Aorta (tissue), 5 donors: ENCODE data around the gene APAF1. TPM values are rescaled to one million over a fixed set of nuclear protein-coding genes. Genes with fewer than 3 reads are reported as not detected.

Experiments
- ATAC-seq: fragments of 200-7000 bp; cut with Tn5 transposase; one replicate; pipeline ENCODE4 v1.9.1; 2022; ENCODE audit warnings: moderate library complexity; ENCODE audit not compliant: low FRiP score
- DNase-seq, 2 donors: peaks; one replicate each; pipeline ENCODE4 v3.0.0-alpha.2; 2020
- H3K27ac ChIP-seq, 2 donors: one replicate each; pipeline ENCODE4 v1.5.1; 2013; ENCODE audit warnings: low read length in 2 of 2, mild to moderate bottlenecking in 2 of 2, moderate library complexity in 2 of 2, control low read depth in 1 of 2, inconsistent platforms in 1 of 2, low read depth in 1 of 2
- H3K27me3 ChIP-seq, 2 donors: one replicate each; pipeline ENCODE4 v1.6.1; 2013; ENCODE audit warnings: control low read depth in 1 of 2, low read length in 1 of 2, mild to moderate bottlenecking in 1 of 2, moderate library complexity in 1 of 2; ENCODE audit not compliant: insufficient read depth in 2 of 2, control insufficient read depth in 1 of 2
- H3K36me3 ChIP-seq, 2 donors: one replicate each; pipeline ENCODE4 v1.6.1; 2013; ENCODE audit warnings: control low read depth in 1 of 2, low read length in 1 of 2, mild to moderate bottlenecking in 1 of 2; ENCODE audit not compliant: insufficient read depth in 2 of 2, control insufficient read depth in 1 of 2
- H3K4me1 ChIP-seq, 2 donors: one replicate each; pipeline ENCODE4 v1.6.1; 2013; ENCODE audit warnings: low read length in 2 of 2, control low read depth in 1 of 2, mild to moderate bottlenecking in 1 of 2, moderate library complexity in 1 of 2; ENCODE audit not compliant: insufficient read depth in 2 of 2, control insufficient read depth in 1 of 2
- H3K4me3 ChIP-seq, 2 donors: one replicate each; pipeline ENCODE4 v1.5.1; 2013; ENCODE audit warnings: low read length in 2 of 2, control low read depth in 1 of 2, mild to moderate bottlenecking in 1 of 2
- H3K9me3 ChIP-seq: one replicate; pipeline ENCODE4 v1.6.1; 2013; ENCODE audit warnings: mild to moderate bottlenecking, low read length; ENCODE audit not compliant: control insufficient read depth
- WGBS, 2 donors: extraction: QIAGEN DNeasy Blood & Tissue Kit; methylation state at CpG; one replicate each; pipeline ENCODE4 v1.1.7; 2013; 5-methylcytosine and 5-hydroxymethylcytosine counted together
- intact Hi-C, 2 donors: fragments of 100-400 bp; cut with DNase I; formaldehyde crosslinking; loops; one replicate each; pipeline versions ENCODE4 v1.14.2 to v1.15.0; 2022
- polyA plus RNA-seq, 2 donors: library from polyadenylated mRNA; stranded (reverse); fragments of 200-250 nt; gene quantifications; one replicate each; pipeline ENCODE4 v1.2.3, GENCODE V29; 2013
- total RNA-seq, 2 donors: library from RNA; stranded (reverse); fragmentation: NEBNext Ultra II Directional; extraction: Animal tissue kit (Norgen Biotek cat#: 25700); gene quantifications; one replicate each; pipeline ENCODE4 v1.2.1, GENCODE V29; 2021
- donor health status: healthy with polysubstance abuse.
- donor health status: Bipolar disorder and iron deficiency.
- donor health status: DM: no; HTN: no; CAD: no.
- donor health status: DM: no; HTN: no; CAD: no.
- donor health status: DM: yes; HTN: yes; CAD: no.

APAF1 gene
- total and polyA plus RNA-seq, 4 donors = 5.6 to 30.4 (median 10.2) TPM

DNA sequence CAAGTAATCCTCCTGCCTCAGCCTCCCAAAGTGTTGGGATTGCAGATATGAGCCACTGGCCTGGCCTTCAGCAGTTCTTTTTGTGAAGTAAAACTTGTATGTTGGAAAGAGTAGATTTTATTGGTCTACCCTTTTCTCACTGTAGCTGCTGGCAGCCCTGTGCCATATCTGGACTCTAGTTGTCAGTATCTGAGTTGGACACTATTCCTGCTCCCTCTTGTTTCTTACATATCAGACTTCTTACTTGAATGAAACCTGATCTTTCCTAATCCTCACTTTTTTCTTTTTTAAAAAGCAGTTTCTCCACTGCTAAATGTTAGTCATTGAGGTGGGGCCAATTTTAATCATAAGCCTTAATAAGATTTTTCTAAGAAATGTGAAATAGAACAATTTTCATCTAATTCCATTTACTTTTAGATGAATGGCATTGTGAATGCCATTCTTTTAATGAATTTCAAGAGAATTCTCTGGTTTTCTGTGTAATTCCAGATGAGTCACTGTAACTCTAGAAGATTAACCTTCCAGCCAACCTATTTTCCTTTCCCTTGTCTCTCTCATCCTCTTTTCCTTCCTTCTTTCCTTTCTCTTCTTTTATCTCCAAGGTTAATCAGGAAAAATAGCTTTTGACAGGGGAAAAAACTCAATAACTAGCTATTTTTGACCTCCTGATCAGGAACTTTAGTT lies 88.7 kb downstream of the APAF1 start:
- no peak overlapping the region for H3K4me3 ChIP-seq
- H3K9me3 ChIP-seq = no peaks in the 10 kb centered on the region
- H3K4me1 ChIP-seq = no peaks in the 10 kb centered on the region
- DNase-seq (no peak), ATAC-seq (no peak)
- H3K36me3 ChIP-seq = peaks cover 6 to 12% of the 10 kb centered on the region in 2 donors
- no peak overlapping the region for H3K27ac ChIP-seq
- no peaks in the 10 kb centered on the region for H3K27me3 ChIP-seq
- intact Hi-C loops = loop anchor here in 1 of 2 donors (10.0 kb wide), 1 partner anchor 261 kb away; no protein-coding TSS in a partner anchor

DNA sequence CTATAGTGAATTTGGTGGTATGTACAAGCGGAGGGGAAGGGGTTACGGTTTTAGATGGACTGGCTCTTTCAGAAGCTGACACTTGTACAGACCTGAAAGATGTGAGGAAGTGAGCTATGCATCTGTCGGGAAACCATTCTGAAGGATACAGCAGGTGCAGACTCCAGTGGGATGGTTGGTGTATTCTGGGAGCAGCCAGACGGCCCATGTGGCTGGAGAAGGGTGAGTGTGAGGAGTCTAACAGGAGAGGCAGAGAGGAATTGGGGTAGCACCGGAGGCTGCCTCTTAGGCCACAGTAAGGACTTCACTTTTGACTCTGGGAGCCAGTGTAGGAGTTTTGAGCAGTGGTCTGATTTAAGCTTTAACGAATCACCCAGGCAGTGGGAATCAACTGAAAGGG lies 90.7 kb downstream of the APAF1 start:
- WGBS, 2 donors = 93 to 96% methylated on average over 6 of the region's 6 CpGs
- no peak for DNase-seq
- Histone ChIP-seq H3K4me3 (no peak overlapping the region), H3K4me1 (no peaks in the 10 kb centered on the region), H3K27ac (no peak overlapping the region), H3K27me3 (no peaks in the 10 kb centered on the region), H3K36me3 (peaks cover 5 to 11% of the 10 kb centered on the region in 2 donors), H3K9me3 (no peaks in the 10 kb centered on the region)
- intact Hi-C loops = loop anchor here in 1 of 2 donors (10.0 kb wide), 1 partner anchor 259 kb away; no protein-coding TSS in a partner anchor
- no peak for ATAC-seq

DNA sequence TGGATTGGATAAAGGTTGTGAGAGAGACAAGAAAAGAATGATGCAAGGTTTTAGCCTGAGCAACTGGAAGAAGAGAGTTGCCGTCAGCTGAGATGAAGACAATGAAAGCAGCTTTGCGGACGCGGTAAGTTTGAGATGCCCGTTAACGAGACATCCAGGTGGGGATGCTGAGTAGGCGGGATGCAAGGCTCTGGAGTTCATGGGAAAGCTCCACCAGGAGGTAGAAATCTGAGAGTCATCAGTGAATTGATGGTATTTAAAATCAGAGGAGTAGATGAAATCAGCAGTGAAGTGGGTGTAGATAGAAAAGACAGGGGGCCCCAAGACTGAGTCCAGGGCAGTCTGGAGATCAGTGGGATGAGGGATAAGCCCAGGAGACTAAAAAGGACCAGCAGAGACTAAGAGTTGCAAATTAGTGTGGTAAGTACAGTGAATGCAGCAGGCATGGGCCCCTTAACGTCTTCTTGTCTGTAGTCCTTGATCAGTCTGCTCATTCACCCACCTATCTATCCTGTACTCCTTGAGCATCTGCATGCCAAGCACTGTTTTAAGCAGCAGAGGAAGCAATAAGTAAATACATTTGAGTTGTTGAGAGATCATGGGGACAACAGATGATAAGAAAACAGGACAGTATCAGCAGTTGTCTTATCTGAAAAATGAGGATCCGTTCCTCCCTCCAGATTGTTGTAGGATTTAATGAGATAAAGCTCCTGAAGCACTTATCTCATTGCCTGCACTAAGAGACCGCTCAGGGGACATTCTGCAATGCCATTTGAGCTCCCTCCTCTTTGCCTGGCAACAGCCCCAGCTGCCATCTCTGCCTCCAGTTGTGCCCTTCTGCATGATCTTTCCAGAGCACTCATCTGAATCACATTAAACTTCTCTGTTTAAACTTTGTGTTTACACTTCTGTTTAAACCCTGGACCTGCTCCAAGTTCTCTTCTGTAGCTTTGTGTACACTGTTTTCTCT lies 91.5 kb downstream of the APAF1 start:
- H3K9me3 ChIP-seq = no peaks in the 10 kb centered on the region
- DNase-seq = no peak
- intact Hi-C loops = loop anchor here in 1 of 2 donors (10.0 kb wide), 1 partner anchor 258 kb away; no protein-coding TSS in a partner anchor
- no peak overlapping the region for H3K4me3 ChIP-seq
- peaks cover 3 to 5% of the 10 kb centered on the region in 2 donors for H3K36me3 ChIP-seq
- H3K4me1 ChIP-seq = no peaks in the 10 kb centered on the region
- WGBS, 2 donors = 88 to 90% methylated on average over 10 of the region's 10 CpGs
- H3K27me3 ChIP-seq = no peaks in the 10 kb centered on the region
- no peak overlapping the region for H3K27ac ChIP-seq
- no peak for ATAC-seq

DNA sequence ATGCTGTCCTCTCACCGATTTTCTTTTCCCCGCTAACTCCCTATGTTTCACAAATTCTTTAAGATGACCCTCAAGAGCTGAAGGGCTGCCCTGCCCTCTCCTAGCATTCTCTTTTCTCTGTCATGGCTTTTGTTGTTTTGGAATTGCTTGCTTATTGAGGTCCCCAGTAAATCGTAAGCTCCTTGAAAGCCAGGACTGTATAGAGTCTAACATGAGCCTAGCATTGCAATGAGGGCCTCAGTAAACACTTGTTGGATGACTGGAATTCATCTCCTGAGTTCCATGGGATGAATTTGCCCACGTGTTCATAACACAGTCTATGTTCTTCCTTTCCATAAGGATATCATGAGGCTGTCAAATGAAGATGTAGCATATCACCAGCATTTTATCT lies 92.2 kb downstream of the APAF1 start:
- 81 to 83% methylated on average over 4 of the region's 4 CpGs for WGBS, 2 donors
- intact Hi-C loops = loop anchor here in 1 of 2 donors (10.0 kb wide), 1 partner anchor 257 kb away; no protein-coding TSS in a partner anchor
- H3K9me3 ChIP-seq = no peaks in the 10 kb centered on the region
- ATAC-seq (no peak), DNase-seq (no peak)
- H3K27me3 ChIP-seq = no peaks in the 10 kb centered on the region
- H3K4me3 ChIP-seq = no peak overlapping the region
- no peak overlapping the region for H3K27ac ChIP-seq
- H3K36me3 ChIP-seq = peaks cover 3% of the 10 kb centered on the region in 2 donors
- H3K4me1 ChIP-seq = no peaks in the 10 kb centered on the region

DNA sequence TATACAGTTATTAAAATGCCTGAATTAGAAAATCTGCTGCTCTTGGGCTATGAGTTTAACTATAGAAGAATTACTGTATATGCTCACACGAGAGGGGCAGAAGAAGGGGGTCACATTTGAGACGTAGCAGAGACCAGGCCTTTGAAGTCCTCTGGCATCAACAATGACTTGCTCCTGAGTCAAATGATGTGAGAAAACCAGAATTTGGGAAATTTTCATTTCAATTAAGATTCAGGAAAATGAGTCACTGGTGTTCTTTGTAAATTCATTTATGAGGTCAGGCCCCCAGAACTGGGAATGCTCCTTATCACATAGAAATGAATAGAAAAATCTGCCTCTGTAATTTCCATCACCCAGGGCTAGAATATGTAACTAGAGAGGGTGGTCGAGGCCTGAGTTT lies 92.9 kb downstream of the APAF1 start:
- no peaks in the 10 kb centered on the region for H3K4me1 ChIP-seq
- intact Hi-C loops = loop anchor here in 1 of 2 donors (10.0 kb wide), 1 partner anchor 257 kb away; no protein-coding TSS in a partner anchor
- H3K27me3 ChIP-seq = no peaks in the 10 kb centered on the region
- whole genome bisulfite sequencing, 2 donors = 78 to 85% methylated on average over 3 of the region's 3 CpGs
- H3K4me3 ChIP-seq = no peak overlapping the region
- peaks cover 1 to 3% of the 10 kb centered on the region in 2 donors for H3K36me3 ChIP-seq
- DNase-seq = no peak
- H3K27ac ChIP-seq = no peak overlapping the region
- H3K9me3 ChIP-seq = no peaks in the 10 kb centered on the region
- ATAC-seq = no peak

DNA sequence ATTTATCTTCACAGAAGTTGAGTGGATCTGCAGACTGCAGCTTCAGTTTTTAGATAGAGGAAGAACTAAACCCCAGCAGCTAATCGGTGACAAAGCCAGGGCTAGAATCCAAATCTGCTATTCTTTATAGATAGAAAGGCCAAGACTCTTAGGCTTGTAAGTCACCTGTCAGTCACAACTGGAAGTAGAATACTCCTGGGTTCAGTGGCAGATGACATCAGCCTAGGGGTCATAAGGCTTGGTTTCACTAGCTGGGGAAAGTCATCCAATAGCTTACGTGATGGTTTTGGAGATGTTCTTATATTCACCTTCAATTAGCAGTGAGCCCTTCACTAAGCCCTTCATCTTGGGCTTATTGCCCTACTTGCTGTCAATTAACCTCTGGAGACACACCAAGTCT lies 93.4 kb downstream of the APAF1 start:
- H3K4me3 ChIP-seq = no peak overlapping the region
- H3K4me1 ChIP-seq = no peaks in the 10 kb centered on the region
- peaks cover 0 to 3% of the 10 kb centered on the region in 2 donors for H3K36me3 ChIP-seq
- DNase-seq = no peak
- no peak for ATAC-seq
- H3K27ac ChIP-seq = no peak overlapping the region
- H3K9me3 ChIP-seq = no peaks in the 10 kb centered on the region
- 83 to 86% methylated on average over 2 of the region's 2 CpGs for WGBS, 2 donors
- no peaks in the 10 kb centered on the region for H3K27me3 ChIP-seq
- intact Hi-C loops = loop anchor here in 1 of 2 donors (10.0 kb wide), 1 partner anchor 256 kb away; no protein-coding TSS in a partner anchor

DNA sequence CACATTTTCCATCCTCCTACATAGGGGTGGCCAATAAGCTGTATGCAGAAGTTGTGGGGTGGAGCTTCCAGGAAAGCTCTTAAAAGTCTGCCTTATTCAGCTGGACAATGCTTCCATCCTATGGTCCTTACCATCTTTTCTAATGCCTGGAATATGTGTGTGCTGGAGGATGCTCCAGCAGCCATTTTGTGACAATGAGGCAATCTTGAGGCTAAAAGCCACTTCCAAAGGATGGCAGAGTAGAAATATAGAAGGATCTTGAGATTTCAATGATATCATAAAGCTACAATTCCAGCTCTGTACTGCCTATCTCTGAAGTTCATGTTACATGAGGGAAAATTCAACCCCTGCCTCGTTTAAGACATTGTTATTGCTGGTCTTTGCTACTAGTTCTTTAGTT lies 95.7 kb downstream of the APAF1 start:
- no peak overlapping the region for H3K4me3 ChIP-seq
- intact Hi-C loops = no loop called here
- H3K27me3 ChIP-seq = no peaks in the 10 kb centered on the region
- no peaks in the 10 kb centered on the region for H3K9me3 ChIP-seq
- no peak overlapping the region for H3K27ac ChIP-seq
- WGBS, 2 donors = 92 to 93% methylated on average over 1 of the region's 1 CpG
- no peaks in the 10 kb centered on the region for H3K4me1 ChIP-seq
- H3K36me3 ChIP-seq = no peaks in the 10 kb centered on the region
- ATAC-seq (no peak), DNase-seq (no peak)

DNA sequence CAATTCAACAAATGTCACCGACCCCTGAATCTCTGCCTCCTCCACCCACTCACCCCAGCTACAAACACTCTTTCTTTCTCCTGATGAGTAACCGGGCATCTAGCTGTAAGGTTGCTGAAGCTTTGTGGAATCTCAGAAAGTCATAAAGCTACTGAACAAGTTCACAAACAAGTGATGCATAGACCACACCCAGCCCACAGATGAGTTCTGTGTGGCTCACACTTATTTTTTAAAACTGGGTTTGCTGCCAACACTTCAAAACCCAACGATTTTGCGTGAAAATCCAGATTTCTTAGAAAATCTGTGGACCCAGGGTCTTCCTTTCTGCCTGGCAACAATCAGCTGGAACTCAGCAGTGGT lies 96.1 kb downstream of the APAF1 start:
- H3K4me3 ChIP-seq = no peak overlapping the region
- no peak for DNase-seq
- no peak for ATAC-seq
- intact Hi-C loops = no loop called here
- H3K27me3 ChIP-seq = no peaks in the 10 kb centered on the region
- H3K9me3 ChIP-seq = no peaks in the 10 kb centered on the region
- 90 to 92% methylated on average over 4 of the region's 4 CpGs for WGBS, 2 donors
- no peaks in the 10 kb centered on the region for H3K4me1 ChIP-seq
- no peaks in the 10 kb centered on the region for H3K36me3 ChIP-seq
- no peak overlapping the region for H3K27ac ChIP-seq
